HepG2 (cell line): ENCODE data around the gene TRIM69. TPM values are rescaled to one million over a fixed set of nuclear protein-coding genes. Genes with fewer than 3 reads are reported as not detected.

ENCODE experiments used
- ATAC-seq: fragments of 200-7000 bp; cut with Tn5 transposase; 3 replicates; pipeline ENCODE4 v1.9.1; 2020; ENCODE audit warnings: mild to moderate bottlenecking, moderate library complexity
- BruUV-seq: library from RNA; stranded (reverse); fragments of 400-500 nt; replicated peaks from 2 replicates; lab custom pipeline; 2021; lab: Mats Ljungman, UMichigan
- CTCF ChIA-PET: fragments of 300-600 bp; formaldehyde crosslinking; extraction: SDS; loops from one replicate; lab custom pipeline; 2021; ENCODE audit warnings: low total read pairs, inconsistent platforms, low intra/inter-chr PET ratio; lab: Yijun Ruan, JAX
- POLR2A ChIA-PET: fragments of 350-600 bp; sonication (Branson Sonifier 250); formaldehyde crosslinking; loops from one replicate; lab custom pipeline; 2020; ENCODE audit warnings: antibody characterized with exemption, inconsistent platforms; lab: Yijun Ruan, JAX
- DNase-seq: peaks from one replicate; pipeline ENCODE4 v3.0.0-alpha.2; 2015; ENCODE audit warnings: low spot score
- FAIRE-seq: peaks from 3 replicates; lab custom pipeline; 2011; peaks lifted over from hg19 to GRCh38; lab: Jason Lieb, UNC
- H2AFZ ChIP-seq: one replicate; pipeline ENCODE4 v1.6.1; 2011; ENCODE audit warnings: low read length, inconsistent platforms
- H3K27ac ChIP-seq: fragments of 300-600 bp; 3 replicates; pipeline ENCODE4 v1.8.0; 2011; ENCODE audit warnings: mixed run types, mild to moderate bottlenecking, mixed read lengths, low read length, inconsistent platforms; ENCODE audit not compliant: insufficient read depth; ENCODE audit errors: extremely low read length
- H3K27me3 ChIP-seq, 2 experiments: fragments of 200-600 bp in 1 of 2; 2 replicates in 1 of 2; 3 replicates in 1 of 2; pipeline versions ENCODE4 v1.6.0 to v1.8.0; 2011; ENCODE audit warnings: low read length in 2 of 2, mild to moderate bottlenecking in 2 of 2, moderate library complexity in 2 of 2, inconsistent platforms in 1 of 2; ENCODE audit not compliant: insufficient read depth in 2 of 2, control insufficient read depth in 1 of 2
- H3K36me3 ChIP-seq, 2 experiments: fragments of 200-600 bp in 1 of 2; replicated peaks in 1 of 2; 2 replicates in 1 of 2; 3 replicates in 1 of 2; pipeline versions ENCODE4 v1.5.1 to v1.8.0; 2011; ENCODE audit warnings: low read length in 2 of 2, inconsistent platforms in 1 of 2; ENCODE audit not compliant: insufficient read depth in 2 of 2, control insufficient read depth in 1 of 2
- H3K4me1 ChIP-seq: 2 replicates; pipeline ENCODE4 v1.5.1; 2012; ENCODE audit warnings: low read length, inconsistent platforms; ENCODE audit not compliant: insufficient read depth
- H3K4me2 ChIP-seq: 2 replicates; pipeline ENCODE4 v1.6.0; 2011; ENCODE audit warnings: low read depth, low read length, inconsistent platforms
- H3K4me3 ChIP-seq, 3 experiments: fragments of 200-600 bp in 1 of 3; sonication (generic), shearing (Covaris generic) in 1 of 3; replicated peaks in 1 of 3; 2 replicates each; pipeline ENCODE4 v1.5.1; 2011 to 2016; ENCODE audit warnings: low read length in 3 of 3, inconsistent platforms in 2 of 3, low read depth in 2 of 3, mild to moderate bottlenecking in 2 of 3, control low read depth in 1 of 3, mixed read lengths in 1 of 3; ENCODE audit not compliant: insufficient read depth in 1 of 3
- H3K79me2 ChIP-seq: one replicate; pipeline ENCODE4 v1.6.1; 2011; ENCODE audit warnings: low read length, inconsistent platforms; ENCODE audit not compliant: insufficient read depth
- H3K9ac ChIP-seq: 2 replicates; pipeline ENCODE4 v1.6.0; 2011; ENCODE audit warnings: mild to moderate bottlenecking, low read depth, low read length, inconsistent platforms; ENCODE audit not compliant: insufficient read depth
- H3K9me3 ChIP-seq: 2 replicates; pipeline ENCODE4 v1.5.1; 2012; ENCODE audit warnings: mild to moderate bottlenecking, low read length
- H4K20me1 ChIP-seq: 2 replicates; pipeline ENCODE4 v1.6.0; 2011; ENCODE audit warnings: inconsistent platforms, mild to moderate bottlenecking, low read length, moderate library complexity; ENCODE audit not compliant: insufficient read depth
- CBX1 ChIP-seq: IDR thresholded peaks from one replicate; pipeline ENCODE4 v1.6.1; 2016; ENCODE audit warnings: antibody characterized with exemption, low read depth
- CEBPZ ChIP-seq: IDR thresholded peaks from 2 replicates; pipeline ENCODE4 v1.6.1; 2012; ENCODE audit warnings: low read length, improper control_type of control experiment
- DZIP1 ChIP-seq: sonication (generic); formaldehyde crosslinking; IDR thresholded peaks from 2 replicates; pipeline ENCODE4 v1.5.0; 2020; ENCODE audit warnings: mild to moderate bottlenecking, missing genetic modification reagents
- E2F2 ChIP-seq: sonication (generic); formaldehyde crosslinking; IDR thresholded peaks from 2 replicates; pipeline ENCODE4 v1.4.0; 2020; ENCODE audit warnings: missing genetic modification reagents, borderline replicate concordance
- FIP1L1 ChIP-seq: fragments of 200-400 bp; formaldehyde crosslinking; IDR thresholded peaks from 2 replicates; pipeline ENCODE4 v1.6.1; 2018; ENCODE audit warnings: low read depth, mild to moderate bottlenecking, low read length, moderate library complexity, borderline replicate concordance; ENCODE audit not compliant: insufficient read depth
- IKZF1 ChIP-seq: fragments of 450-650 bp; IDR thresholded peaks from 2 replicates; pipeline ENCODE4 v1.7.1; 2016
- JUN ChIP-seq: sonication (generic); formaldehyde crosslinking; IDR thresholded peaks from 2 replicates; pipeline ENCODE4 v1.4.0; 2020; ENCODE audit warnings: mild to moderate bottlenecking, missing genetic modification reagents
- MIER2 ChIP-seq: IDR thresholded peaks from 2 replicates; pipeline ENCODE4 v1.6.1; 2016; ENCODE audit warnings: missing biosample characterization, missing genetic modification reagents
- RBAK ChIP-seq: sonication (generic); formaldehyde crosslinking; IDR thresholded peaks from 2 replicates; pipeline ENCODE4 v1.5.1; 2020; ENCODE audit warnings: mild to moderate bottlenecking, missing genetic modification reagents
- SPEN ChIP-seq: sonication (generic); formaldehyde crosslinking; IDR thresholded peaks from 2 replicates; pipeline ENCODE4 v1.5.1; 2020; ENCODE audit warnings: low read depth, mild to moderate bottlenecking, missing genetic modification reagents
- SSRP1 ChIP-seq: IDR thresholded peaks from 2 replicates; pipeline ENCODE4 v1.6.1; 2016; ENCODE audit warnings: control low read depth
- ZNF569 ChIP-seq: sonication (generic); formaldehyde crosslinking; IDR thresholded peaks from 2 replicates; pipeline ENCODE4 v1.5.0; 2020; ENCODE audit warnings: mild to moderate bottlenecking, missing genetic modification reagents, moderate library complexity, borderline replicate concordance
- WGBS: methylation state at CpG from one replicate; pipeline ENCODE4 v1.1.6; 2017; ENCODE audit warnings: low lambda C conversion rate; 5-methylcytosine and 5-hydroxymethylcytosine counted together
- in situ Hi-C: cut with HindIII; loops from 2 replicates; pipeline ENCODE4 v1.10.0; 2017; ENCODE audit warnings: low pct_unique_long_range_greater_than_20kb; ENCODE audit not compliant: extremely low pct_ligation_motif_present
- intact Hi-C: fragments of 100-400 bp; cut with micrococcal nuclease; formaldehyde crosslinking; loops from one replicate; pipeline ENCODE4 v1.10.0; 2022; ENCODE audit not compliant: unreplicated experiment
- polyA plus RNA-seq, 8 experiments: library from polyadenylated mRNA; depleted of rRNA in 3 of 8; stranded (reverse) in 7 of 8; unstranded in 1 of 8; fragments of >200 nt; fragmentation: Illumina TruSeq in 4 of 8; extraction: Trizol in 4 of 8; gene quantifications; 2 replicates each; pipeline versions ENCODE4 v1.2.1 to v1.2.3, GENCODE V29; 2011 to 2016; ENCODE audit warnings: low read depth in 4 of 8, missing spikeins in 1 of 8, mixed read lengths in 1 of 8; ENCODE audit not compliant: insufficient read depth in 1 of 8
- total RNA-seq, 5 experiments: library from RNA; depleted of rRNA; stranded (reverse); fragments of >200 nt; fragmentation: Illumina TruSeq; extraction: Trizol; gene quantifications; 2 replicates each; pipeline ENCODE4 v1.2.3, GENCODE V29; 2016; ENCODE audit warnings: low read depth in 1 of 5

TRIM69 gene
- total and polyA plus RNA-seq, 2 of the 13 experiments (the other 11 are each of a cell fraction or from before 2014, with no cell fraction given): 2.6 to 3.2 TPM

- H3K9me3 ChIP-seq: no peaks in the 10 kb centered on the region
- H3K9ac ChIP-seq: no peak overlapping the region
- ChIA-PET POLR2A (no interaction called here), CTCF (no interaction called here)
- H3K4me3 ChIP-seq: no peak overlapping the region
- TF ChIP-seq ZNF569 (CRISPR knock-in tag) (no peak), CEBPZ (no peak), CBX1 (no peak), SPEN (CRISPR knock-in tag) (no peak), MIER2 (no peak)
- FAIRE-seq: no peak
- in situ Hi-C loops (no loop called here), intact Hi-C loops (no loop called here)
- H3K4me1 ChIP-seq: peaks cover 9% of the 10 kb centered on the region; the same call in 1 of the 2 replicates
- no peaks in the 10 kb centered on the region for H3K79me2 ChIP-seq
- ATAC-seq: no peak; the same call in 2 of the 3 replicates
- H3K27me3 ChIP-seq: no peaks in the 10 kb centered on the region; a peak in 1 of 5 replicates
- no TSS peak for BruUV-seq
- H3K4me2 ChIP-seq: no peak overlapping the region
- no CpG with 5 or more reads among the region's 1 CpG for WGBS
- no peaks in the 10 kb centered on the region for H4K20me1 ChIP-seq
- H3K27ac ChIP-seq: no peak overlapping the region
- H3K36me3 ChIP-seq: no peaks in the 10 kb centered on the region
- DNase-seq: no peak
- H2AFZ ChIP-seq: no peak overlapping the region
These were observed 43.7 kb upstream of the TRIM69 start for GRCh38 chr15:44692659-44693058.

GRCh38 chr15:44694416-44694815 is 41.9 kb upstream of the TRIM69 start:
- POLR2A ChIA-PET: interaction anchor here (0.9 kb wide), 1 partner anchor 13 kb away, joined by 3 read pairs; no protein-coding TSS in a partner anchor
- no TSS peak for BruUV-seq
- H3K79me2 ChIP-seq: no peaks in the 10 kb centered on the region
- ATAC-seq: no peak
- no peaks in the 10 kb centered on the region for H3K9me3 ChIP-seq
- intact Hi-C loops: no loop called here
- H3K9ac ChIP-seq: no peak overlapping the region
- H2AFZ ChIP-seq: no peak overlapping the region
- in situ Hi-C loops: no loop called here
- no peak for FAIRE-seq
- no peaks in the 10 kb centered on the region; a peak in 1 of 5 replicates for H3K27me3 ChIP-seq
- H3K36me3 ChIP-seq: no peaks in the 10 kb centered on the region
- peaks cover 9% of the 10 kb centered on the region; the same call in 1 of the 2 replicates for H3K4me1 ChIP-seq
- CTCF ChIA-PET: no interaction called here
- H3K4me3 ChIP-seq: no peak overlapping the region
- no peak overlapping the region for H3K27ac ChIP-seq
- WGBS: 59% methylated on average over 4 of the region's 4 CpGs
- no peak overlapping the region for H3K4me2 ChIP-seq
- no peak for DNase-seq
- no peaks in the 10 kb centered on the region for H4K20me1 ChIP-seq
- TF ChIP-seq DZIP1 (CRISPR knock-in tag): no peak
- TF ChIP-seq IKZF1: no peak
- TF ChIP-seq JUN: no peak
- no peak for TF ChIP-seq RBAK (CRISPR knock-in tag)
- no peak for TF ChIP-seq SSRP1 (CRISPR knock-in tag)
- no peak for TF ChIP-seq FIP1L1
- no peak for TF ChIP-seq E2F2
